Measurements from ENCODE around the gene COMMD6.

COMMD6 gene

GRCh38 chr13:75521956-75522355 is 15.7 kb downstream of the COMMD6 start:
- DNase-seq (ENCODE audit: low read depth): no peak

GRCh38 chr13:75518439-75519088 is 19.1 kb downstream of the COMMD6 start:
- no peak for DNase-seq (ENCODE audit: low read depth)

GRCh38 chr13:75514080-75514995 is 23.3 kb downstream of the COMMD6 start:
- no peak for DNase-seq (ENCODE audit: low read depth)

GRCh38 chr13:75513271-75513670 is 24.4 kb downstream of the COMMD6 start:
- DNase-seq (ENCODE audit: low read depth): no peak

- DNase-seq (ENCODE audit: low read depth): no peak
These were observed 25.4 kb downstream of the COMMD6 start for GRCh38 chr13:75512253-75512652.

GRCh38 chr13:75511051-75511625 is 26.5 kb downstream of the COMMD6 start:
- DNase-seq (ENCODE audit: low read depth): no peak

- no peak for DNase-seq (ENCODE audit: low read depth)
These were observed 29.6 kb downstream of the COMMD6 start for GRCh38 chr13:75508002-75508548.

GRCh38 chr13:75507027-75508001 is 30.3 kb downstream of the COMMD6 start:
- no peak for DNase-seq (ENCODE audit: low read depth)

- DNase-seq (ENCODE audit: low read depth): no peak
These were observed 31.6 kb downstream of the COMMD6 start for GRCh38 chr13:75506018-75506417.

GRCh38 chr13:75505327-75505726 is 32.3 kb downstream of the COMMD6 start:
- DNase-seq (ENCODE audit: low read depth): no peak

- DNase-seq (ENCODE audit: low read depth): no peak
These were observed 41.7 kb downstream of the COMMD6 start for GRCh38 chr13:75495938-75496337.

GRCh38 chr13:75494491-75494890 is 43.1 kb downstream of the COMMD6 start:
- no peak for DNase-seq (ENCODE audit: low read depth)

GRCh38 chr13:75493156-75493555 is 44.5 kb downstream of the COMMD6 start:
- no peak for DNase-seq (ENCODE audit: low read depth)

GRCh38 chr13:75492389-75492788 is 45.3 kb downstream of the COMMD6 start:
- DNase-seq (ENCODE audit: low read depth): no peak

- DNase-seq (ENCODE audit: low read depth): no peak
These were observed 46.3 kb downstream of the COMMD6 start for GRCh38 chr13:75491376-75491775.

GRCh38 chr13:75489502-75490263 is 48.0 kb downstream of the COMMD6 start:
- no peak for DNase-seq (ENCODE audit: low read depth)

GRCh38 chr13:75486146-75487062 is 51.2 kb downstream of the COMMD6 start:
- DNase-seq (ENCODE audit: low read depth): no peak

- DNase-seq (ENCODE audit: low read depth): no peak
These were observed 52.2 kb downstream of the COMMD6 start for GRCh38 chr13:75485286-75486062.

GRCh38 chr13:75482820-75483079 is 54.9 kb downstream of the COMMD6 start:
- no peak for DNase-seq (ENCODE audit: low read depth)

All from activated T-cell treated with anti-CD3 and anti-CD28 coated beads for 24 hours (primary cell).